ENCODE data around the gene SLC25A31. TPM values are rescaled to one million over a fixed set of nuclear protein-coding genes. Genes with fewer than 3 reads are reported as not detected.

Gene SLC25A31
- total and polyA plus RNA-seq, 10 of the 15 experiments (the other 5 are each of a cell fraction or from before 2014, with no cell fraction given): not detected

DNA sequence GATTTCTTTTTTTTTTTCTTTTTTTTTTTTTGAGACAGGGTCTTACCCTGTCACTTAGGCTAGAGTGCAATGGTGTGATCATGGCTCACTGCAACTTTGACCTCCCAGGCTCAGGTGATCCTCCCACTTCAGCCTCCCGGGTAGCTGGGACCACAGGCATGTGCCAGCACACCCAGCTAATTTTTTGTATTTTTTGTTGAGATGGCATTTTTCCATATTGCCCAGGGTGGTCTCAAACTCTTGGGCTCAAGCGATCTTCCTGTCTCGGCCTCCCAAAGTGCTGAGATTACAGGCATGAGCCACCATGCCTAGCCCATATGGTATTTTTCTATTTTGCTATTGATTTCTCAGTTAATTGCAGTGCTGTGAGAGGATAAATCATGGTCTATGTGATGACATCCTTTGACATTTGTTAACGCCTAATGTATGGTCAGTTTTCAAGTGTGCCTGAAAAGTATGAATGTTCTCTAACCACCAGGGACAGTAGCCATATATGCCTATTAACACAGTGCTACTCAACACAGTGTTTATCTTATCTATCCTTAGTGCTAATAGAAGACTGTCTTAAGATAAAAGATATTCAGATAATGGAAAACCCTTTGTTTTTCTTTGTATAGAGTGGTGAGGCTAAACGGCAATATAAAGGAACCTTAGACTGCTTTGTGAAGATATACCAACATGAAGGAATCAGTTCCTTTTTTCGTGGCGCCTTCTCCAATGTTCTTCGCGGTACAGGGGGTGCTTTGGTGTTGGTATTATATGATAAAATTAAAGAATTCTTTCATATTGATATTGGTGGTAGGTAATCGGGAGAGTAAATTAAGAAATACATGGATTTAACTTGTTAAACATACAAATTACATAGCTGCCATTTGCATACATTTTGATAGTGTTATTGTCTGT is 42.8 kb downstream of the SLC25A31 start:
- no peak for FAIRE-seq

More for the DNA sequence above, 42.8 kb downstream of the SLC25A31 start:
- CTCF ChIA-PET: interaction anchor here (3.6 kb wide), 1 partner anchor 40 kb away, joined by 14 read pairs; no protein-coding TSS in a partner anchor
- no peaks in the 10 kb centered on the region for H4K20me1 ChIP-seq (ENCODE audit: control insufficient read depth, insufficient read depth)
- H3K4me3 ChIP-seq: no peak overlapping the region
- in situ Hi-C loops (cut with MboI): no loop called here
- TF ChIP-seq CREB1 (IDR thresholded peaks at IDR 0.05; ENCODE audit: low read depth): no peak
- no peak for TF ChIP-seq NFIC (IDR thresholded peaks at IDR 0.05; ENCODE audit: low read depth, low read length)
- no peak for TF ChIP-seq EED (IDR thresholded peaks at IDR 0.05; ENCODE audit: low read depth)
- TF ChIP-seq ZBTB33 (IDR thresholded peaks at IDR 0.05): peak; percentile 91
- no peak for TF ChIP-seq ZSCAN29 (IDR thresholded peaks at IDR 0.05)
- TF ChIP-seq MYB (IDR thresholded peaks at IDR 0.05; ENCODE audit: borderline replicate concordance, low read depth, low read length): no peak
- TF ChIP-seq NFYA (IDR thresholded peaks at IDR 0.05; ENCODE audit: borderline replicate concordance, low read depth, low read length): no peak
- intact Hi-C loops (cut with micrococcal nuclease; ENCODE audit: unreplicated experiment): no loop called here
- H3K4me1 ChIP-seq (ENCODE audit: control insufficient read depth, insufficient read depth, low read length): no peaks in the 10 kb centered on the region
- no TSS peak for BruUV-seq (replicated peaks)
- SMC1A ChIA-PET (ENCODE audit: uncharacterized antibody, unreplicated experiment): interaction anchor here (0.6 to 1.3 kb wide), 3 partner anchors 43 to 55 kb away, joined by 3 to 4 read pairs (median 3); no protein-coding TSS in a partner anchor
- no peaks in the 10 kb centered on the region for H3K79me2 ChIP-seq (ENCODE audit: control insufficient read depth, insufficient read depth, low read length)
- H3K27me3 ChIP-seq (replicated peaks in 1 of 2; ENCODE audit: control insufficient read depth in 2 of 2, insufficient read depth in 2 of 2, low read length in 1 of 2): no peaks in the 10 kb centered on the region; a peak in 1 of 4 replicates
- no peak overlapping the region for H3K4me2 ChIP-seq (ENCODE audit: control insufficient read depth, insufficient read depth)
- H3K36me3 ChIP-seq (ENCODE audit: control insufficient read depth in 2 of 2, insufficient read depth in 2 of 2, low read length in 1 of 2): no peaks in the 10 kb centered on the region
- H3K9ac ChIP-seq (ENCODE audit: control insufficient read depth, insufficient read depth, low read length): no peak overlapping the region
- POLR2A ChIA-PET: no interaction called here
- no peak overlapping the region for H3K27ac ChIP-seq (ENCODE audit: control insufficient read depth, insufficient read depth)
- 70% methylated on average over 10 of the region's 10 CpGs for WGBS (ENCODE audit: insufficient coverage, insufficient replicate concordance, low lambda C conversion rate, missing lambda C conversion rate)
- RAD21 ChIA-PET (ENCODE audit: unreplicated experiment): no interaction called here
- no peak overlapping the region for H2AFZ ChIP-seq (ENCODE audit: control insufficient read depth, low read depth, low read length)
- H3K9me3 ChIP-seq (replicated peaks; ENCODE audit: control insufficient read depth, insufficient read depth, low read length): no peaks in the 10 kb centered on the region
- ATAC-seq: no peak
- no peak for DNase-seq (ENCODE audit: low read depth, low spot score)

Measured in GM12878 (cell line).